H1 (cell line): ENCODE measurements around the gene KRABD2.
"Not testable (repeated sequence)": the region's sequence is repeated elsewhere in the genome, so short reads cannot be mapped to it uniquely, and the experiment has no call there.

ENCODE experiments used
- CTCF ChIA-PET: fragments of 300-600 bp; sonication (Branson Sonifier 250); formaldehyde crosslinking; loops from one replicate; lab custom pipeline; 2021; ENCODE audit not compliant: partially characterized antibody; lab: Charles Lee
- POLR2A ChIA-PET: fragments of 300-600 bp; sonication (Branson Sonifier 250); formaldehyde crosslinking; loops from one replicate; lab custom pipeline; 2021; ENCODE audit warnings: inconsistent platforms; ENCODE audit not compliant: partially characterized antibody; lab: Charles Lee
- DNase-seq, 2 experiments: peaks; one replicate each; pipeline versions ENCODE4 v3.0.0 to v3.0.0-alpha.2; 2010 to 2022; ENCODE audit warnings: low spot score in 2 of 2, low read depth in 1 of 2, mixed read lengths in 1 of 2
- FAIRE-seq: peaks from 2 replicates; lab custom pipeline; 2011; peaks lifted over from hg19 to GRCh38; lab: Jason Lieb, UNC
- H2AFZ ChIP-seq: 2 replicates; pipeline ENCODE4 v1.8.1; 2012; ENCODE audit warnings: low read length, inconsistent platforms
- H2AK5ac ChIP-seq: 2 replicates; pipeline ENCODE4 v1.6.1; 2013; ENCODE audit warnings: low read depth, low read length
- H2BK120ac ChIP-seq: replicated peaks from 2 replicates; pipeline ENCODE3; 2013; ENCODE audit warnings: low read depth, low read length, inconsistent platforms
- H2BK12ac ChIP-seq: 2 replicates; pipeline ENCODE4 v1.6.1; 2013; ENCODE audit warnings: low read depth, low read length
- H2BK15ac ChIP-seq: 2 replicates; pipeline ENCODE4 v1.6.1; 2013; ENCODE audit warnings: low read length
- H2BK20ac ChIP-seq: 2 replicates; pipeline ENCODE4 v1.6.1; 2013; ENCODE audit warnings: low read length
- H2BK5ac ChIP-seq: 2 replicates; pipeline ENCODE4 v1.6.1; 2013; ENCODE audit warnings: low read depth, low read length
- H3K14ac ChIP-seq: 2 replicates; pipeline ENCODE4 v1.6.1; 2013; ENCODE audit warnings: inconsistent platforms; ENCODE audit not compliant: insufficient read length
- H3K18ac ChIP-seq: 2 replicates; pipeline ENCODE4 v1.6.1; 2013; ENCODE audit warnings: low read length; ENCODE audit errors: extremely low read depth
- H3K23ac ChIP-seq: 2 replicates; pipeline ENCODE4 v1.6.1; 2013; ENCODE audit warnings: inconsistent platforms; ENCODE audit not compliant: insufficient read length
- H3K23me2 ChIP-seq: 2 replicates; pipeline ENCODE4 v1.6.1; 2013; ENCODE audit warnings: low read depth, low read length
- H3K27ac ChIP-seq: 2 replicates; pipeline ENCODE4 v1.6.1; 2011; ENCODE audit warnings: low read depth, low read length, inconsistent platforms
- H3K27me3 ChIP-seq, 4 experiments: replicated peaks in 1 of 4; 1 replicate in 1 of 4; 2 replicates in 3 of 4; pipeline versions ENCODE4 v1.6.1 to v1.8.1; 2011 to 2013; ENCODE audit warnings: low read length in 3 of 4, mild to moderate bottlenecking in 3 of 4, inconsistent platforms in 2 of 4, mixed read lengths in 2 of 4, moderate library complexity in 1 of 4; ENCODE audit not compliant: control insufficient read depth in 3 of 4, insufficient read depth in 3 of 4; ENCODE audit errors: extremely low read depth in 1 of 4
- H3K36me3 ChIP-seq, 4 experiments: 2 replicates each; pipeline versions ENCODE4 v1.6.1 to v1.8.1; 2011 to 2013; ENCODE audit warnings: mild to moderate bottlenecking in 4 of 4, low read length in 3 of 4, moderate library complexity in 2 of 4, control low read depth in 1 of 4, inconsistent platforms in 1 of 4; ENCODE audit not compliant: insufficient read depth in 4 of 4, control insufficient read depth in 2 of 4
- H3K4ac ChIP-seq: replicated peaks from 2 replicates; pipeline ENCODE3; 2013; ENCODE audit warnings: low read length, low read depth, mixed read lengths, inconsistent platforms; ENCODE audit not compliant: insufficient read length
- H3K4me1 ChIP-seq, 4 experiments: replicated peaks in 1 of 4; 1 replicate in 1 of 4; 2 replicates in 3 of 4; pipeline versions ENCODE4 v1.6.1 to v1.8.1; 2011 to 2013; ENCODE audit warnings: low read length in 3 of 4, inconsistent platforms in 2 of 4, mixed read lengths in 1 of 4; ENCODE audit not compliant: insufficient read depth in 4 of 4, control insufficient read depth in 3 of 4
- H3K4me2 ChIP-seq, 2 experiments: 2 replicates each; pipeline versions ENCODE4 v1.6.1 to v1.8.1; 2011 to 2013; ENCODE audit warnings: low read depth in 2 of 2, low read length in 2 of 2, control low read depth in 1 of 2, inconsistent platforms in 1 of 2, mild to moderate bottlenecking in 1 of 2; ENCODE audit not compliant: insufficient read depth in 1 of 2
- H3K4me3 ChIP-seq, 4 experiments: fragments of 200-600, 300-600 bp in 1 of 4; sonication (generic), shearing (Covaris generic), sonication (Bioruptor Twin) in 1 of 4; 2 replicates each; pipeline versions ENCODE4 v1.5.1 to v1.8.1; 2011 to 2016; ENCODE audit warnings: low read length in 4 of 4, low read depth in 3 of 4, control low read depth in 2 of 4, inconsistent platforms in 2 of 4, mild to moderate bottlenecking in 2 of 4, mixed read lengths in 1 of 4, moderate library complexity in 1 of 4; ENCODE audit not compliant: insufficient read depth in 2 of 4; ENCODE audit errors: extremely low read depth in 1 of 4
- H3K56ac ChIP-seq: replicated peaks from 2 replicates; pipeline ENCODE3; 2013; ENCODE audit warnings: low read depth, mild to moderate bottlenecking, mixed read lengths, low read length, inconsistent platforms; ENCODE audit not compliant: insufficient read length
- H3K79me1 ChIP-seq: 2 replicates; pipeline ENCODE4 v1.6.1; 2013; ENCODE audit warnings: low read depth, low read length, control low read depth
- H3K79me2 ChIP-seq, 2 experiments: 2 replicates each; pipeline versions ENCODE4 v1.6.1 to v1.8.1; 2012 to 2013; ENCODE audit warnings: low read length in 2 of 2, mild to moderate bottlenecking in 2 of 2, inconsistent platforms in 1 of 2; ENCODE audit not compliant: insufficient read depth in 2 of 2, control insufficient read depth in 1 of 2
- H3K9ac ChIP-seq, 4 experiments: replicated peaks in 1 of 4; 1 replicate in 1 of 4; 2 replicates in 3 of 4; pipeline versions ENCODE4 v1.6.1 to v1.8.1; 2011 to 2013; ENCODE audit warnings: low read depth in 3 of 4, low read length in 3 of 4, control low read depth in 2 of 4, mild to moderate bottlenecking in 2 of 4, moderate library complexity in 2 of 4, inconsistent platforms in 1 of 4; ENCODE audit errors: extremely low read depth in 1 of 4
- H3K9me3 ChIP-seq, 2 experiments: 2 replicates each; pipeline versions ENCODE4 v1.6.1 to v1.8.1; 2012 to 2013; ENCODE audit warnings: mild to moderate bottlenecking in 2 of 2, moderate library complexity in 2 of 2, control low read depth in 1 of 2, inconsistent platforms in 1 of 2, low read depth in 1 of 2, low read length in 1 of 2, mixed read lengths in 1 of 2; ENCODE audit not compliant: insufficient read depth in 2 of 2
- H4K20me1 ChIP-seq, 2 experiments: replicated peaks in 1 of 2; 2 replicates each; pipeline versions ENCODE3 to v1.8.1; 2011 to 2013; ENCODE audit warnings: inconsistent platforms in 2 of 2, low read length in 2 of 2, mild to moderate bottlenecking in 1 of 2; ENCODE audit not compliant: insufficient read depth in 2 of 2, control insufficient read depth in 1 of 2
- H4K5ac ChIP-seq: 2 replicates; pipeline ENCODE4 v1.6.1; 2013; ENCODE audit warnings: low read length, low read depth, mixed read lengths, inconsistent platforms; ENCODE audit not compliant: insufficient read length
- H4K8ac ChIP-seq: 2 replicates; pipeline ENCODE4 v1.8.0; 2013; ENCODE audit warnings: mild to moderate bottlenecking, moderate library complexity, low read length, inconsistent platforms; ENCODE audit not compliant: insufficient read depth; ENCODE audit errors: extremely low read depth
- H4K91ac ChIP-seq: replicated peaks from 2 replicates; pipeline ENCODE3; 2013; ENCODE audit warnings: low read length, mixed read lengths, inconsistent platforms; ENCODE audit not compliant: insufficient read length
- POLR2AphosphoS5 ChIP-seq: IDR thresholded peaks from 2 replicates; pipeline ENCODE4 v1.6.1; 2011; ENCODE audit warnings: low read depth, low read length
- WGBS, 2 experiments: shearing (Covaris generic) in 1 of 2; methylation state at CpG; one replicate each; pipeline versions ENCODE4 v1.1.6 to v1.1.7; 2013 to 2015; ENCODE audit warnings: low lambda C conversion rate in 2 of 2, mixed read lengths in 2 of 2, inconsistent platforms in 1 of 2, low coverage in 1 of 2, missing lambda C conversion rate in 1 of 2; ENCODE audit not compliant: insufficient replicate concordance in 2 of 2, insufficient coverage in 1 of 2, insufficient read length in 1 of 2; ENCODE audit errors: extremely low coverage in 1 of 2, missing lambda C conversion rate in 1 of 2; 5-methylcytosine and 5-hydroxymethylcytosine counted together

Gene KRABD2

DNA sequence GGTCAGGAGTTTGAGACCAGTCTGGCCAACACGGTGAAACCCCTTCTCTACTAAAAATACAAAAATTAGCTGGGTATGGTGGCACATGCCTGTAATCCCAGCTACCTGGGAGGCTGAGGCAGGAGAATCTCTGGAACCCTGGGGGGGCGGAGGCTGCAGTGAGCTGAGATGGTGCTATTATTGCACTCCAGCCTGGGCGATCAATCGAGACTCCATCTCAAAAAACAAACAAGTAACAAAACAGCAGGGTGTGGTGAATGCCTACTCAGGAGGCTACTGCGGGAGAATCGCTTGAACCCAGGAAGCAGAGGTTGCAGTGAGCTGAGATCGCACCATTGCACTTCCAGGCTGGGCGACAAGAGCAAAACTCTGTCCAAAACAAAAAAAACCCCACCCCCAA, 1.6 kb upstream of the KRABD2 start:
- H2BK15ac ChIP-seq, H3K9me3 ChIP-seq, CTCF ChIA-PET, H4K8ac ChIP-seq, H3K27ac ChIP-seq, H4K91ac ChIP-seq, H3K4ac ChIP-seq, H2BK12ac ChIP-seq, H4K5ac ChIP-seq, H3K23ac ChIP-seq, H2BK5ac ChIP-seq, H2BK20ac ChIP-seq, H3K79me1 ChIP-seq, H2BK120ac ChIP-seq, H3K14ac ChIP-seq, FAIRE-seq, H3K9ac ChIP-seq, H3K27me3 ChIP-seq, H3K4me3 ChIP-seq, H3K4me2 ChIP-seq, H3K56ac ChIP-seq, H3K18ac ChIP-seq, DNase-seq, H2AFZ ChIP-seq, H2AK5ac ChIP-seq: not testable (repeated sequence)
- H3K36me3 ChIP-seq, result peaks cover 27 to 56% (median 41%) of the 10 kb centered on the region in 4 experiments
- 92% methylated on average over 8 of the region's 8 CpGs; no CpG with 5 or more reads in 1 of the 2 experiments for WGBS, 2 experiments
- peaks cover 13 to 40% of the 10 kb centered on the region in 2 experiments; a peak in 3 of 4 replicates for H3K79me2 ChIP-seq
- POLR2A ChIA-PET, result interaction anchor here (1.6 to 4.3 kb wide), 9 partner anchors 10 to 130 kb away, joined by 3 to 66 read pairs (median 16); partner anchors contain the start of genes CTC1, ODF4 and PFAS
- peaks cover 10 to 15% of the 10 kb centered on the region in 2 experiments for H4K20me1 ChIP-seq
- peaks cover 12% of the 10 kb centered on the region for H3K23me2 ChIP-seq
- peaks cover 0 to 15% (median 3%) of the 10 kb centered on the region in 4 experiments; a peak in 4 of 7 replicates for H3K4me1 ChIP-seq
- TF ChIP-seq POLR2AphosphoS5, result 0 out of 2 replicates have a peak, but pooled peaks have one; percentile 47
